Measurements from ENCODE around the gene TMUB1. TPM values are rescaled to one million over a fixed set of nuclear protein-coding genes. Genes with fewer than 3 reads are reported as not detected.

The TMUB1 gene
- total and polyA plus RNA-seq, 9 of the 15 experiments (the other 6 are each of a cell fraction or from before 2014, with no cell fraction given) = 0.14 to 241 (median 74.1) TPM

DNA sequence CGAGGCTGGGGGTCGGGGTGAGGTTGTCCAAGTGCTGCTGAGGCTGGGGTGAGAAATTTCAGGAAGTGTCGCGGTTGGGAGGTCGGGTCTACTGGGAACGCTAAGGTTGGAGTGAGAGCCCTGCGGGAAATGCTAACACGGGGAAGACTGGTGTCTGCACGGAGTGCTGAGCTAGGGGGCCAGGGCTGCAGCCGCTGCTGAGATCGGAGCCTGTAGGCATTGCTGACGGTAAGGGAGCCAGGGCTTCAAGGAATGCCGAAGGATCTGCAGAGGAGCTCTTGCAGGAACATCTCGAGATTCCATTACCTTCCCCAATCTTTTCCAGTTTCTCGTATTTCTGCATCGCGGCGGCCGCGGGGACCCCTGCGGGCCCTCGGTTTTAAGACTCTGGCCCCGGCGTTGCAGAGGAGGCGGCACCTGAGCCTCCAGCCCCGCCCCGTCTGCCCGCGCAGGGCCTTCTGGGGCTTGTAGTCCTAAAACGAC, 25.7 kb downstream of the TMUB1 start, which contains the start of gene CDK5 (continued):
- TF ChIP-seq ZNF764 (CRISPR knock-in tag; IDR thresholded peaks at IDR 0.05; ENCODE audit: low read depth) = no peak
- no peak for TF ChIP-seq ZNF507 (tag; conservative IDR thresholded peaks at IDR 0.05)
- no peak for TF ChIP-seq SAFB2 (IDR thresholded peaks at IDR 0.05; ENCODE audit: borderline replicate concordance, low read depth, low read length, severe bottlenecking)
- TF ChIP-seq STAT5B (CRISPR knock-in tag; IDR thresholded peaks at IDR 0.05) = no peak
- TF ChIP-seq ZKSCAN1 (IDR thresholded peaks at IDR 0.05; ENCODE audit: low read depth, low read length) = no peak
- TF ChIP-seq, protein P1, sequence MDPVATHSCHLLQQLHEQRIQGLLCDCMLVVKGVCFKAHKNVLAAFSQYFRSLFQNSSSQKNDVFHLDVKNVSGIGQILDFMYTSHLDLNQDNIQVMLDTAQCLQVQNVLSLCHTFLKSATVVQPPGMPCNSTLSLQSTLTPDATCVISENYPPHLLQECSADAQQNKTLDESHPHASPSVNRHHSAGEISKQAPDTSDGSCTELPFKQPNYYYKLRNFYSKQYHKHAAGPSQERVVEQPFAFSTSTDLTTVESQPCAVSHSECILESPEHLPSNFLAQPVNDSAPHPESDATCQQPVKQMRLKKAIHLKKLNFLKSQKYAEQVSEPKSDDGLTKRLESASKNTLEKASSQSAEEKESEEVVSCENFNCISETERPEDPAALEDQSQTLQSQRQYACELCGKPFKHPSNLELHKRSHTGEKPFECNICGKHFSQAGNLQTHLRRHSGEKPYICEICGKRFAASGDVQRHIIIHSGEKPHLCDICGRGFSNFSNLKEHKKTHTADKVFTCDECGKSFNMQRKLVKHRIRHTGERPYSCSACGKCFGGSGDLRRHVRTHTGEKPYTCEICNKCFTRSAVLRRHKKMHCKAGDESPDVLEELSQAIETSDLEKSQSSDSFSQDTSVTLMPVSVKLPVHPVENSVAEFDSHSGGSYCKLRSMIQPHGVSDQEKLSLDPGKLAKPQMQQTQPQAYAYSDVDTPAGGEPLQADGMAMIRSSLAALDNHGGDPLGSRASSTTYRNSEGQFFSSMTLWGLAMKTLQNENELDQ (CRISPR knock-in tag; IDR thresholded peaks at IDR 0.05; ENCODE audit: borderline replicate concordance) = no peak
- TF ChIP-seq TARDBP (IDR thresholded peaks at IDR 0.05) = no peak
- no peak for TF ChIP-seq HNRNPK (IDR thresholded peaks at IDR 0.05; ENCODE audit: low read depth, low read length, poor library complexity, severe bottlenecking)
- no peak for TF ChIP-seq PML (IDR thresholded peaks at IDR 0.05; ENCODE audit: low read length)
- no peak for TF ChIP-seq PHF8 (IDR thresholded peaks at IDR 0.05; ENCODE audit: borderline replicate concordance, low read length)
- TF ChIP-seq POLR2H (tag; IDR thresholded peaks at IDR 0.05; ENCODE audit: low read depth) = no peak
- no peak for TF ChIP-seq ZFP30 (CRISPR knock-in tag; IDR thresholded peaks at IDR 0.05; ENCODE audit: borderline replicate concordance)
- TF ChIP-seq, protein P2, sequence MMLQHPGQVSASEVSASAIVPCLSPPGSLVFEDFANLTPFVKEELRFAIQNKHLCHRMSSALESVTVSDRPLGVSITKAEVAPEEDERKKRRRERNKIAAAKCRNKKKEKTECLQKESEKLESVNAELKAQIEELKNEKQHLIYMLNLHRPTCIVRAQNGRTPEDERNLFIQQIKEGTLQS (IDR thresholded peaks at IDR 0.05) = no peak
- TF ChIP-seq, protein P2 (CRISPR knock-in tag; conservative IDR thresholded peaks at IDR 0.05) = no peak
- no peak for TF ChIP-seq GTF2A2 (tag; IDR thresholded peaks at IDR 0.05)
- no peak for TF ChIP-seq ZNF224 (CRISPR knock-in tag; IDR thresholded peaks at IDR 0.05)
- TF ChIP-seq MEF2A (IDR thresholded peaks at IDR 0.05; ENCODE audit: control insufficient read depth, low read depth, low read length) = no peak
- TF ChIP-seq NCOA6 (IDR thresholded peaks at IDR 0.05) = no peak
- TF ChIP-seq, protein P3, sequence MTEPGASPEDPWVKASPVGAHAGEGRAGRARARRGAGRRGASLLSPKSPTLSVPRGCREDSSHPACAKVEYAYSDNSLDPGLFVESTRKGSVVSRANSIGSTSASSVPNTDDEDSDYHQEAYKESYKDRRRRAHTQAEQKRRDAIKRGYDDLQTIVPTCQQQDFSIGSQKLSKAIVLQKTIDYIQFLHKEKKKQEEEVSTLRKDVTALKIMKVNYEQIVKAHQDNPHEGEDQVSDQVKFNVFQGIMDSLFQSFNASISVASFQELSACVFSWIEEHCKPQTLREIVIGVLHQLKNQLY (CRISPR knock-in tag; conservative IDR thresholded peaks at IDR 0.05) = no peak
- no peak for TF ChIP-seq ZNF232 (CRISPR knock-in tag; IDR thresholded peaks at IDR 0.05)
- TF ChIP-seq, protein P4, sequence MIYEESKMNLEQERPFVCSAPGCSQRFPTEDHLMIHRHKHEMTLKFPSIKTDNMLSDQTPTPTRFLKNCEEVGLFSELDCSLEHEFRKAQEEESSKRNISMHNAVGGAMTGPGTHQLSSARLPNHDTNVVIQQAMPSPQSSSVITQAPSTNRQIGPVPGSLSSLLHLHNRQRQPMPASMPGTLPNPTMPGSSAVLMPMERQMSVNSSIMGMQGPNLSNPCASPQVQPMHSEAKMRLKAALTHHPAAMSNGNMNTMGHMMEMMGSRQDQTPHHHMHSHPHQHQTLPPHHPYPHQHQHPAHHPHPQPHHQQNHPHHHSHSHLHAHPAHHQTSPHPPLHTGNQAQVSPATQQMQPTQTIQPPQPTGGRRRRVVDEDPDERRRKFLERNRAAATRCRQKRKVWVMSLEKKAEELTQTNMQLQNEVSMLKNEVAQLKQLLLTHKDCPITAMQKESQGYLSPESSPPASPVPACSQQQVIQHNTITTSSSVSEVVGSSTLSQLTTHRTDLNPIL (CRISPR knock-in tag; IDR thresholded peaks at IDR 0.05) = no peak
- no peak for TF ChIP-seq SMARCC2 (IDR thresholded peaks at IDR 0.05; ENCODE audit: low read depth)
- no peak for TF ChIP-seq GABPA (tag; conservative IDR thresholded peaks at IDR 0.05; ENCODE audit: low read depth)
- no peak for TF ChIP-seq NBN (IDR thresholded peaks at IDR 0.05; ENCODE audit: low read depth)

All from K562 (cell line).